HepG2 (cell line): ENCODE data around the gene SYNE3. TPM values are rescaled to one million over a fixed set of nuclear protein-coding genes. Genes with fewer than 3 reads are reported as not detected.
A peak's percentile ranks its signal among the peaks of the same experiment; 100 is the strongest.

ENCODE experiments used
- E2F1 ChIP-seq: sonication (generic); formaldehyde crosslinking; IDR thresholded peaks from 2 replicates; pipeline ENCODE4 v1.5.0; 2020; ENCODE audit warnings: missing genetic modification reagents
- FOSL2 ChIP-seq: sonication (generic); formaldehyde crosslinking; IDR thresholded peaks from 2 replicates; pipeline ENCODE4 v1.4.0; 2020; ENCODE audit warnings: missing genetic modification reagents
- FOXP1 ChIP-seq, 2 experiments: fragments of 450-650 bp in 1 of 2; IDR thresholded peaks; 2 replicates each; pipeline ENCODE4 v1.6.1; 2017 to 2018; ENCODE audit warnings: antibody characterized with exemption in 1 of 2
- FOXP4 ChIP-seq: sonication (generic); formaldehyde crosslinking; IDR thresholded peaks from 2 replicates; pipeline ENCODE4 v1.4.0; 2020; ENCODE audit warnings: missing genetic modification reagents
- HNF4G ChIP-seq, 2 experiments: sonication (generic) in 1 of 2; formaldehyde crosslinking in 1 of 2; IDR thresholded peaks; 2 replicates each; pipeline versions ENCODE4 v1.4.0 to v1.6.1; 2011 to 2020; ENCODE audit warnings: borderline replicate concordance in 2 of 2, low read depth in 2 of 2, mild to moderate bottlenecking in 2 of 2, low read length in 1 of 2, missing genetic modification reagents in 1 of 2, moderate library complexity in 1 of 2
- SP2 ChIP-seq: sonication (generic); formaldehyde crosslinking; IDR thresholded peaks from 2 replicates; pipeline ENCODE4 v1.5.1; 2020; ENCODE audit warnings: mild to moderate bottlenecking, missing genetic modification reagents
- SRF ChIP-seq: IDR thresholded peaks from 2 replicates; pipeline ENCODE4 v1.6.1; 2011; ENCODE audit warnings: mild to moderate bottlenecking, low read depth, low read length, moderate library complexity
- SRSF4 ChIP-seq: fragments of 200-400 bp; formaldehyde crosslinking; IDR thresholded peaks from one replicate; pipeline ENCODE4 v1.6.1; 2018; ENCODE audit warnings: mild to moderate bottlenecking, low read depth, low read length, moderate library complexity; ENCODE audit not compliant: poor library complexity, severe bottlenecking
- ZFAT ChIP-seq: sonication (generic); formaldehyde crosslinking; conservative IDR thresholded peaks from 2 replicates; pipeline ENCODE4 v1.8.1; 2023; ENCODE audit warnings: missing genetic modification reagents, inconsistent platforms
- ZNF264 ChIP-seq: sonication (generic); formaldehyde crosslinking; IDR thresholded peaks from 2 replicates; pipeline ENCODE4 v1.4.0; 2020; ENCODE audit warnings: missing genetic modification reagents
- ZNF407 ChIP-seq: sonication (generic); formaldehyde crosslinking; IDR thresholded peaks from one replicate; pipeline ENCODE4 v1.5.1; 2020; ENCODE audit warnings: mild to moderate bottlenecking, missing genetic modification reagents; ENCODE audit errors: not compliant biosample characterization
- ZNF552 ChIP-seq: sonication (generic); formaldehyde crosslinking; IDR thresholded peaks from 2 replicates; pipeline ENCODE4 v1.9.0; 2022; ENCODE audit warnings: missing genetic modification reagents, mild to moderate bottlenecking, borderline replicate concordance
- ZNF577 ChIP-seq: sonication (generic); formaldehyde crosslinking; IDR thresholded peaks from 2 replicates; pipeline ENCODE4 v1.4.0; 2020; ENCODE audit warnings: mild to moderate bottlenecking, low read depth, missing genetic modification reagents, borderline replicate concordance
- ZSCAN5A ChIP-seq: sonication (generic); formaldehyde crosslinking; IDR thresholded peaks from 2 replicates; pipeline ENCODE4 v1.8.0; 2022; ENCODE audit warnings: mild to moderate bottlenecking, missing genetic modification reagents, borderline replicate concordance
- polyA plus RNA-seq, 8 experiments: library from polyadenylated mRNA; depleted of rRNA in 3 of 8; stranded (reverse) in 7 of 8; unstranded in 1 of 8; fragments of >200 nt; fragmentation: Illumina TruSeq in 4 of 8; extraction: Trizol in 4 of 8; gene quantifications; 2 replicates each; pipeline versions ENCODE4 v1.2.1 to v1.2.3, GENCODE V29; 2011 to 2016; ENCODE audit warnings: low read depth in 4 of 8, missing spikeins in 1 of 8, mixed read lengths in 1 of 8; ENCODE audit not compliant: insufficient read depth in 1 of 8
- total RNA-seq, 5 experiments: library from RNA; depleted of rRNA; stranded (reverse); fragments of >200 nt; fragmentation: Illumina TruSeq; extraction: Trizol; gene quantifications; 2 replicates each; pipeline ENCODE4 v1.2.3, GENCODE V29; 2016; ENCODE audit warnings: low read depth in 1 of 5

The SYNE3 gene
- total and polyA plus RNA-seq, 2 of the 13 experiments (the other 11 are each of a cell fraction or from before 2014, with no cell fraction given) = 7.8 to 8.0 TPM

GRCh38 chr14:95500772-95501401, 15.6 kb downstream of the SYNE3 start (continued):
- TF ChIP-seq ZSCAN5A (CRISPR knock-in tag) (no peak), SP2 (CRISPR knock-in tag) (no peak), ZNF264 (CRISPR knock-in tag) (no peak), FOSL2 (peak; percentile 79), FOXP4 (CRISPR knock-in tag) (0 out of 2 replicates have a peak, but pooled peaks have one; percentile 34), SRSF4 (no peak), FOXP1 (IDR thresholded peaks at IDR 0.05) (peak; percentile 13; the same call in 1 of the 2 replicates), FOXP1 (CRISPR knock-in tag; IDR thresholded peaks at IDR 0.05) (peak; percentile 65), ZNF577 (CRISPR knock-in tag) (no peak), SRF (no peak), HNF4G (IDR thresholded peaks at IDR 0.05; ENCODE audit: borderline replicate concordance, low read depth, low read length) (0 out of 2 replicates have a peak, but pooled peaks have one; percentile 10), HNF4G (CRISPR knock-in tag; IDR thresholded peaks at IDR 0.05; ENCODE audit: borderline replicate concordance, low read depth) (no peak), ZNF407 (CRISPR knock-in tag) (no peak), ZFAT (no peak), E2F1 (CRISPR knock-in tag) (no peak), ZNF552 (CRISPR knock-in tag) (no peak)
